Measurements from ENCODE around the gene IGFBP4. TPM values are rescaled to one million over a fixed set of nuclear protein-coding genes. Genes with fewer than 3 reads are reported as not detected.

Gene IGFBP4
- total and polyA plus RNA-seq, 2 of the 4 experiments (the other 2 are of a cell fraction): 308 to 1,187 TPM

- dilution Hi-C loops (cut with HindIII; ENCODE audit: low sequenced_read_pairs, unreplicated experiment): no loop called here
- no peak for DNase-seq
- H3K79me1 ChIP-seq (ENCODE audit: low read depth in 1 of 2, low read length in 2 of 2): no peaks in the 10 kb centered on the region
- no peak overlapping the region for H4K91ac ChIP-seq (ENCODE audit: insufficient read depth, low read depth, low read length)
- H3K9ac ChIP-seq (ENCODE audit: low read depth, low read length): no peak overlapping the region
- no peak overlapping the region for H3K27ac ChIP-seq (ENCODE audit: insufficient read depth, low read length)
- H3K4me2 ChIP-seq (ENCODE audit: low read depth, low read length): no peak overlapping the region
- no peak overlapping the region for H3K4me3 ChIP-seq (ENCODE audit: insufficient read depth, low read depth, low read length)
- no peaks in the 10 kb centered on the region for H3K36me3 ChIP-seq (ENCODE audit: control insufficient read depth, insufficient read depth, low read length)
- H3K56ac ChIP-seq (ENCODE audit: extremely low read depth, insufficient read depth, low read length): no peak overlapping the region; the same call in 1 of the 2 replicates
- peaks cover 7% of the 10 kb centered on the region; the same call in 1 of the 2 replicates for H3K9me1 ChIP-seq (ENCODE audit: insufficient read depth, low read length)
- no peaks in the 10 kb centered on the region; the same call in 1 of the 2 replicates for H3K27me3 ChIP-seq (ENCODE audit: control insufficient read depth, insufficient read depth, low read length)
- 0 out of 2 replicates have a peak overlapping the region, but pooled peaks have one; percentile 5 for H3K4ac ChIP-seq (ENCODE audit: low read depth, low read length)
- H2AFZ ChIP-seq (replicated peaks; ENCODE audit: low read length, poor library complexity): peak overlapping the region; percentile 75
- in situ Hi-C loops (cut with MboI; ENCODE audit: low sequenced_read_pairs): no loop called here
- H2BK120ac ChIP-seq (ENCODE audit: low read depth, low read length): no peak overlapping the region
- no TSS peak for BruUV-seq (replicated peaks)
- no peak overlapping the region for H2BK15ac ChIP-seq (ENCODE audit: low read depth, low read length)
- H3K18ac ChIP-seq (ENCODE audit: low read depth, low read length): 0 out of 2 replicates have a peak overlapping the region, but pooled peaks have one; percentile 9
- 0 out of 4 replicates have a peak overlapping the region, but pooled peaks of 1 of the 2 experiments have one; percentile 49 for H4K8ac ChIP-seq (ENCODE audit: low read depth in 2 of 2, low read length in 2 of 2)
- 0 out of 2 replicates have a peak overlapping the region, but pooled peaks have one; percentile 13 for H3K14ac ChIP-seq (replicated peaks; ENCODE audit: low read depth, low read length)
- TF ChIP-seq CTCF (conservative IDR thresholded peaks at IDR 0.05; ENCODE audit: low read depth, low read length) (peak; percentile 40), RAD21 (IDR thresholded peaks at IDR 0.05; ENCODE audit: low read length) (peak; percentile 24; the same call in 1 of the 2 replicates), RCOR1 (IDR thresholded peaks at IDR 0.05; ENCODE audit: insufficient replicate concordance, low read length) (no peak), NFE2L2 (IDR thresholded peaks at IDR 0.05; ENCODE audit: low read depth, low read length) (no peak), BHLHE40 (IDR thresholded peaks at IDR 0.05; ENCODE audit: low read depth, low read length) (no peak), CEBPB (IDR thresholded peaks at IDR 0.05; ENCODE audit: low read depth, low read length) (no peak), POLR2A (IDR thresholded peaks at IDR 0.05; ENCODE audit: low read depth, low read length) (no peak), CHD1 (IDR thresholded peaks at IDR 0.05; ENCODE audit: low read depth, low read length) (no peak)
- no peak overlapping the region for H2BK20ac ChIP-seq (ENCODE audit: low read depth, low read length)
- CTCF ChIA-PET: no interaction called here
- POLR2A ChIA-PET (ENCODE audit: unreplicated experiment): no interaction called here
- H2AK9ac ChIP-seq (replicated peaks; ENCODE audit: low read depth, low read length, poor library complexity): no peak overlapping the region
- H4K5ac ChIP-seq (ENCODE audit: low read depth, low read length): no peak overlapping the region
- no peak overlapping the region for H2AK5ac ChIP-seq (ENCODE audit: low read depth, low read length)
- H4K20me1 ChIP-seq (ENCODE audit: insufficient read depth, low read length): no peaks in the 10 kb centered on the region
- intact Hi-C loops (cut with micrococcal nuclease): no loop called here
- WGBS, 2 experiments (ENCODE audit: extremely low coverage in 2 of 2, insufficient read length in 1 of 2): 72% methylated on average over 2 of the region's 6 CpGs; no CpG with 5 or more reads in 1 of the 2 experiments
- H2BK5ac ChIP-seq (ENCODE audit: low read depth, low read length, poor library complexity, severe bottlenecking): no peak overlapping the region
- H3K23ac ChIP-seq (ENCODE audit: low read depth, low read length): no peak overlapping the region; the same call in 1 of the 2 replicates
- H3K9me3 ChIP-seq (ENCODE audit: control insufficient read depth, insufficient read depth, low read length): no peaks in the 10 kb centered on the region
- H3K4me1 ChIP-seq (ENCODE audit: control insufficient read depth, insufficient read depth, low read length): peaks cover 8% of the 10 kb centered on the region
- ATAC-seq (ENCODE audit: low read depth): peak; percentile 75
These were observed 9.5 kb upstream of the IGFBP4 start for GRCh38 chr17:40433551-40434415.
